Vagina (tissue), 2 donors: ENCODE results near the gene ZNF165.

Experiments
- CTCF ChIP-seq, 3 experiments: fragments of 450-650 bp in 2 of 3; fragments of 200-600 bp in 1 of 3; sonication (generic) in 1 of 3; IDR thresholded peaks; one replicate each; pipeline ENCODE4 v1.5.1; 2017 to 2019; ENCODE audit warnings: antibody characterized with exemption in 3 of 3, mild to moderate bottlenecking in 2 of 3, moderate library complexity in 2 of 3
- POLR2A ChIP-seq, 2 donors: fragments of 450-650 bp; IDR thresholded peaks; one replicate each; pipeline ENCODE4 v1.6.1; 2017; ENCODE audit warnings: antibody characterized with exemption in 2 of 2, mild to moderate bottlenecking in 2 of 2, moderate library complexity in 2 of 2

DNA sequence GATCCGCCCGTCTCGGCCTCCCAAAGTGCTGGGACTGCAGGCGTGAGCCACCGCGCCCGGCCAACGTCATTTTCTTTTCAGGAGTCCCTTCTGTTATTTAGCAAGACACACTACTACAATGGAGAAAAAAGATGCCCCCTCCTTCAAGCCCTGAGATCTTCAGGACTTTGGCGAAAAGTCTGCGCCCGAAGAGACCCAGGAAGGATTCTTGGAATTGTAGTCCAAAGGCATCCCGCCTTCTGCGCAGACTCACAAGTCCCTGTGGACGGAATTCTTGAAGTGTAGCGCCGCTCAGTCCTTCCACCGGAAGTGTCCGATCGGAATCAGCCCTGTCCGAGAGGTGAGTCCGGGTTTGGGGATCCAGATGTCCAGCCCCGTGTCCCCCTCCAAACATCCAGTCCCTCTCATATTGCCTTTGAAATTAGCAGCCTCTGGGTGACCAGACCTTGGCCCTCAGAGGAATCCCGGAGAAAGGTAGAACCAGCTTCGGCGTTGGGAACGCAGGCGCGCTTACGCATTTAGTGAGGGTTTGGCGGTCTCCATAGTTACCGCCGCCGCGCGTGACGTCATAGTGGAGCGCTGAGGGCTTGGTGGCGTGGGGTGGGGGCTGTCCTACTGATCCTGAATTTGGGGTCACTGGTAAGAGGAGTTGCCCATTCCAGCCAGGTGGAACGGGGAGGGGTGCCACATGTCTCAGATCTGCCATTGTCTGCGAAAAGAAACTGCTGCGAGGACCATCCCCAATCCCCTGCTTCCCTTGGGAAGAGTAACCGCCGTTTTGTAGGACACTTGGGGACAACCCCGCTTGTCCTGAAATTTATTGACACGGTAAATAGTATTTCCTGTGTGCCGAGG, 490 bp downstream of the ZNF165 start:
- TF ChIP-seq CTCF (IDR thresholded peaks at IDR 0.05), result no peak
- no peak for TF ChIP-seq POLR2A (IDR thresholded peaks at IDR 0.05)
